GM23338 (cell line): ENCODE data around the gene TUBGCP2.

Experiments
- CREB1 ChIP-seq: fragments of 250-450 bp; sonication (Bioruptor Pico); IDR thresholded peaks from 2 replicates; pipeline ENCODE4 v1.5.0; 2020; ENCODE audit warnings: low read depth, mild to moderate bottlenecking, moderate library complexity
- CTCF ChIP-seq, 2 experiments: fragments of 200-600 bp in 1 of 2; sonication (generic) in 1 of 2; conservative IDR thresholded peaks; 2 replicates each; pipeline versions ENCODE4 v1.5.1 to v1.6.1; 2016 to 2017; ENCODE audit warnings: antibody characterized with exemption in 2 of 2, low read depth in 2 of 2, mild to moderate bottlenecking in 2 of 2, moderate library complexity in 1 of 2
- ETS1 ChIP-seq: IDR thresholded peaks from 2 replicates; pipeline ENCODE4 v1.6.1; 2016; ENCODE audit warnings: antibody characterized with exemption
- EZH2 ChIP-seq: fragments of 200-600 bp; sonication (generic); IDR thresholded peaks from one replicate; pipeline ENCODE4 v1.8.0; 2017; ENCODE audit warnings: antibody characterized with exemption, mild to moderate bottlenecking, low read depth; ENCODE audit not compliant: unreplicated experiment
- EZH2phosphoT487 ChIP-seq: fragments of 200-600 bp; sonication (generic); IDR thresholded peaks from one replicate; pipeline ENCODE4 v1.8.1; 2018; ENCODE audit warnings: antibody characterized with exemption; ENCODE audit not compliant: unreplicated experiment
- JUNB ChIP-seq: IDR thresholded peaks from one replicate; pipeline ENCODE4 v1.6.1; 2016; ENCODE audit warnings: antibody characterized with exemption; ENCODE audit not compliant: unreplicated experiment
- NANOG ChIP-seq: IDR thresholded peaks from 2 replicates; pipeline ENCODE4 v1.6.1; 2016; ENCODE audit warnings: antibody characterized with exemption, borderline replicate concordance
- POLR2AphosphoS5 ChIP-seq: IDR thresholded peaks from 2 replicates; pipeline ENCODE4 v1.6.1; 2016; ENCODE audit warnings: antibody characterized with exemption, low read depth
- REST ChIP-seq: IDR thresholded peaks from one replicate; pipeline ENCODE4 v1.6.1; 2018; ENCODE audit warnings: antibody characterized with exemption; ENCODE audit not compliant: unreplicated experiment
- STAT1 ChIP-seq: IDR thresholded peaks from one replicate; pipeline ENCODE4 v1.6.1; 2016; ENCODE audit warnings: antibody characterized with exemption; ENCODE audit not compliant: unreplicated experiment
- ZNF114 ChIP-seq: fragments of 250-450 bp; sonication (Bioruptor Pico); IDR thresholded peaks from 2 replicates; pipeline ENCODE4 v1.5.0; 2020; ENCODE audit warnings: mild to moderate bottlenecking, moderate library complexity
- ZNF331 ChIP-seq: fragments of 250-450 bp; sonication (Bioruptor Pico); IDR thresholded peaks from 2 replicates; pipeline ENCODE4 v1.5.0; 2020; ENCODE audit warnings: low read depth, mild to moderate bottlenecking, moderate library complexity
- ZNF462 ChIP-seq: fragments of 250-450 bp; sonication (Bioruptor Pico); IDR thresholded peaks from 2 replicates; pipeline ENCODE4 v1.5.0; 2020; ENCODE audit warnings: mild to moderate bottlenecking, moderate library complexity

- no peak for TF ChIP-seq CTCF (conservative IDR thresholded peaks at IDR 0.05; ENCODE audit: low read depth in 2 of 2)
- TF ChIP-seq EZH2phosphoT487: no peak
- TF ChIP-seq EZH2: no peak
- no peak for TF ChIP-seq POLR2AphosphoS5
- no peak for TF ChIP-seq CREB1
- no peak for TF ChIP-seq NANOG
- no peak for TF ChIP-seq REST
- TF ChIP-seq ZNF331 (CRISPR knock-in tag): no peak
- no peak for TF ChIP-seq ETS1
- no peak for TF ChIP-seq STAT1
- no peak for TF ChIP-seq JUNB
- no peak for TF ChIP-seq ZNF114 (CRISPR knock-in tag)
- no peak for TF ChIP-seq ZNF462
These were observed 28.7 kb upstream of the TUBGCP2 start for GRCh38 chr10:133337370-133337725.
